HG03103 (cell line): ENCODE measurements around the gene FZD1.
"Not testable (repeated sequence)": the region's sequence is repeated elsewhere in the genome, so short reads cannot be mapped to it uniquely, and the experiment has no call there.

ENCODE experiments used
- ATAC-seq: cut with Tn5 transposase; IDR thresholded peaks from one replicate; pipeline ENCODE4 v1.9.1; 2021; ENCODE audit warnings: low read depth; ENCODE audit not compliant: unreplicated experiment

The FZD1 gene

DNA sequence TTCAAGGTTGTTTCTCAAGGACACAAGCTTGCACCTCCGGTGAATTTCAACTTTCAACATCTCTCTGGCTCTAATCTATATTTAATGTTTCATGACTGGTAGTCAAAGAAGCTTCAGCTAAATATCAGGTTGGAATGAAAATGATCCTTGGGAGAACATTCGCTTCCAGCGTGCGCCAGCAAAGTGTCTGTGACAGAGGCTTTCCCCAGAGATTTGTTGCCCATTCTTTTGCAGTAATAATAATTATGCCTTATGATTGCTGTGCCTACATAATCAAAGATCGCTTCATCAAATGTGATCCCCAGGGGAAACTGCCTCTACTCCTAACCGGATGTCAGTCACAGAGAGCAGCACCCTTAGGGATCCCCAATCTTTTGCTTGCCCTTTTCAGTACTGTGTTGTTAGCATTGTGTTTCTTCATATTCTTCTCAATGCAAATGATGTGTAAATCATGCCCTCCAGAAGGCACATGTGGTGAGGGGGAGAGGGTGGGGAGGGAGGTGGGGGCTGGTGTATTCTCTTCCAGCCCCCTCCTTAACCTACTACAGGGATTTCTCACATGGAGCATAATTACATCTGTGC is 30.5 kb downstream of the FZD1 start:
- no peak for ATAC-seq

DNA sequence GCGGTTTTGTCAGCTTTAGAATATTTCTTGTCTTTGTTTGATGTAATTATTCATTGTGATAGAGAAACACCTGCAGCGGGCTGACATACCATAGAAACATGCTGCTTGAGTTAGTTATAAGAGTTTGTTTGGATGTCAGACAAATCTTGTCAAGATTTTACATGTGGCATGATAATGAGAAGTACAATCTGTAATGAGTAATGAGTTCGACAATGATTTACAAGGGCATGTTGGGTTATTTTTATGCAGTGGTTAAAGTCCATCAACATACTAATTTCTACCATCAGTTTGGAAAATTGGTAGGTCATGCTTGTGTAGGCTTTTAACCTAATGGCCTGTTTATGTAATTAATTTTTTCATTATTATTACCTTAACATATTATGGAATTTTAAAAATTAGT is 31.3 kb downstream of the FZD1 start:
- no peak for ATAC-seq

DNA sequence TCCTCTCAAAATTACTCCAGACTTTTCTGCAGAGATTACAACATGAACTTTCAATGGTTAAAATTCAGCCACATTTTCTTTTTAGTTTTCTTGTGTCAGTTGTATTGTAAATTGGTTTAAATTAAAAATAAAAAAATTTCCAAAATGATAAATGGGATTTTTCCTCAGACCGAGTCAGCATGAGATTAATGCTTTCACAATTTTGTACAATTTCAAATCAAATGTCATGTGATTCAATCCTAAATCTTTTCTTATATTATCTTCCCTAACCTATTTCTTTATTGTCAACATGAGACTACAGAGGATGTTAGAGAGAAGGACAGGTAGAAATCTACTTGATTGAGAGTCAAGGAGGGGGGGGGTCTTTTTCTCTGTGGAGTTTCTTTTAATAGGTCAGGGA is 33.7 kb downstream of the FZD1 start:
- ATAC-seq: no peak

DNA sequence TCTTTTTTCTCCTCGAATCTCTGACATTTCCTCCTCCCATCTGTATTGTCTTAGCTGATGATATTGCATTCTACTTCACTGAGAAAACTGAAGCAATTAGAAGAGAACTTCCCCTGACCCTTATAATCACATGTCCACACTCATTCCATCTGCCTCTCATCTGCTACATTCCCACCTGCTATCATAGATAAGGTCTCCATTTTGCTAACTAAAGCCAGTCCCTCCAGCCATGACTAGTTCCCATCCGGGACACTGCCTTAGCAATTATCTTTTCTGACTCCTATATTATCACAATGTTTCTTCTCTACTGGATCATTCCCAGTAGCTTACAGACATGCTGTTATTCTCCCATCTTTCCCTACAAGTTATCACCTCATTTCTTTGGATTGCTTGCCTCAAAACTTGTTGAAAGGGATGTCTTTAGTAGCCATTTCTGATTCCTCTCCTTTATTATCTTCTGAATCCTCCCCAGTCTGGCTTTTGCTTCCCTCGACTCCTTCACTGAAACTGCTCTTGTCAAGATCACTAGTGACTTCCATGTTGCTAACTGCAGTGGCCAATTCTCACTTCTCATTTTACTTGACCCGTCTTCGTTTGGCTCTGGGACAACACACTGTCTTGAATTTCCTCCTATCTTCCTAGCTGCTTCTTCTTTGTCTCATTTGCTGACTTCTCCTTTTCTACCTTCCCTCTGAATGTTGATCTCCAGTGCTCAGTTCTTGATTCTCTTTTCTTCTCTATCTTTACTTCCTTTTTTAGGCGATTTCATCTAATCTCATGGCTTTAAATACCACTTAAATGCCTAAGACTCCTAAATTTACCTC is 35.9 kb downstream of the FZD1 start:
- no peak for ATAC-seq

DNA sequence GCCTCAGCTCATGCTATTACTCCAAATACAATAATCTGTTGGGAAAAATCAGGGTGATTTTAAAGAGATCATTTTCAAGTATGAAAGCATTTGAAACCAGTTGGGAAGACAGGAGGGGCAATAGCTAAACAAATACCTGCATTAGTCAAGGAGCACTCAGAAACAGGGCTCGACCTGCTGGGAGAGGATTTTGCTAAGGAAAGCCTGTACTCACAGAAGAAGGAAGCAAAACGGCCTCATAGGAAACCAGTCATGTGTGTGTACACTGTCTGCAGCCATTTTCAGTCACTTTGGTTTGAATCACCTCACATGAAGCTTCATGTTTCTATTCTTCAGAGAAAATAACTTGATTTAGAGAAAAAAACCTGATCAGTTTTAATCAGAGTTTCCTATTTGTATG is 38.6 kb downstream of the FZD1 start:
- ATAC-seq: no peak

DNA sequence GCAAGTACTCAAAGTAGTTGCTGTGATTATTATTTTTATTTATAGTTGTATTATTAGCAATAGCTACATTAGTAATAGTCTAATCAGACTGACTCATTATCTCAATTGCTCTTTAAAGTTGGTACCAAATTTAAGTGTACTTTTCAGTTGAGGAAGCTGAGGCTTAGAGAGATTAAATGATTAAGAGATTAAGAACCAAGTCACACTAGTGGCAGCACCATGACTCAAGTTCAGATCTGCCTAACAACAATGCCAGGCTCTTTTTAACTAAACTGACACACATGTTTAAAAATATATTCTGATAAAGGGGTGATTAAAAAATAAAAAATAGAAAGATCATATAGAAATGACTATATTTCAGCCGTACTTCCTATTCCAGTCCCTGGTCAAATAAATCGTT is 42.0 kb downstream of the FZD1 start:
- no peak for ATAC-seq

DNA sequence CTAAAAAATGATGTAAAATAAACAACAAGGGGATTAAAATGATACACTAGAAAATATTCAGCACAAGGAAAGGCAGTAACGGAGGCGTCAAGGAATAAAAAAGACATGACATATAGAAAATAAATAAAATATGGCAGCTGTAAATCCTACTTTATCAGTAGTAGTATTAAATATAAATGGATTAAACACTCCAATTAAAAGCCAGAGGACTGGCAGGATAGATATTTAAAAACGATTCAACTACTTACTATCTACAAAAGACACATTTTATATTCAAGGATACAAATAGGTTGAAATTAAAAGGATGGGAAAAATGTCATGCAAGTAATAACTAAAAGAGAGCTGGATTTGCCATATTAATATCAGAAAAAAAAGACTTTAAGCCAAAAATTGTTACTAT is 43.2 kb downstream of the FZD1 start:
- no peak for ATAC-seq

DNA sequence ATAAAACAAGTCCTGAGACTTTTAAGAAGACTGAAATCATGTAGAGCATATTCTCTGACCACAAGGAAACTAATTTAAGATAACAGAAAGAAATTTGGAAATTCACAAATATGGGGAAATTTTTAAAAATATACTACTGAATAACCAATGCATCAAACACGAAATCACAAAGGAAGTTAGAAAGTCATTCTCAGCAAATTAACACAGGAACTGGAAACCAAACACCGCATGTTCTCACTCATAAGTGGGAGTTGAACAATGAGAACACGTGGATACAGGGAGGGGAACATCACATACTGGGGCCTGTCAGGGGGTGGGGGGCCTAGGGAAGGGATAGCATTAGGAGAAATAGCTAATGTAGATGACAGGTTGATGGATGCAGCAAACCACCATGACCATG is 44.0 kb downstream of the FZD1 start:
- ATAC-seq: not testable (repeated sequence)

DNA sequence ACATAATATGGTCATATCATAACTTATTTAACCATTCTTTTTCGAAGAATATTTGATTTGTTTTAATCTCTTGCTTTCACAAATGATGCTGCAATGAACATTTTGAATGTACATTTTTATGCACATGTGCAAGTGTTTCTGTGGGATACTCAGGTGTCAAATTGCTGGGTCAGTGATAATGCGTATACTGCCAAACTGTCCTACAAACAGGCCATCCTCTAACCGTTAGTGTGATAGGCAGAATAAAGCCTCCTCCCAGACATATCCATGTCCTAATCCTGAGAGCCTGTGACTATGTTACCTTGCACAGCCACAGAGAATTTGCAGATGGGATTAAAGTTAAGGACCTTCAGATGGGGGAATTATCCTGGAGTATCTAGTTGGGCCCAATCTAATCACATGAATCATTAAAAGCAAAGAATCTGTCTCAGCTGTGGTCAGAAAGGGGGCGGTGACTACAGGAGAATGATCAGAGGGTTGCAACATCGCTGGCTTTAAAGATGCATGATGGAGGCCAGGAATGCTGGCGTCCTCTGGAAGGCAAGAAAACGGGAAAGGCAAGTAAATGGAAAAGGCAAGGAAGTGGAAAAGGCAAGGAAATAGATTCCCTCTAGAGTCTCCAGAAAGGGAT is 46.7 kb downstream of the FZD1 start:
- no peak for ATAC-seq

DNA sequence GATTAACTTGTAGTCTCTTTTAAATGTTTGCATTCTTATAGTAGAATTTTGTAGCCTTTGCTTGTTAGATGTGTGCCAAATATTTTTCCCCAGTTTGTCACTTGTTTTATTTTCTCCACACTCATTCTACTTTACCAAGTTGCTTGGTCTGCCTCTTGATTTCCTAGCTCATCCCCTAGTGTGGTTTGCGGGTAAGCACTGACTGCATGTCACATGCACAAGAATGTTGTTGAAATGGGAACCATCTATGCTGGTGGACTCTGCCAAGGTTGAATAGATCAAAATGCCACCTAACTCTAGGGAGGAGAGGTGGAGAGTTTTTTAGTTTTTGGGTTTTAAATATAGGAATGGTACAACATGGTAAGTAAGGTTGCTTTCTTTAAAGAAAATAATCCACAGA is 47.6 kb downstream of the FZD1 start:
- no peak for ATAC-seq

DNA sequence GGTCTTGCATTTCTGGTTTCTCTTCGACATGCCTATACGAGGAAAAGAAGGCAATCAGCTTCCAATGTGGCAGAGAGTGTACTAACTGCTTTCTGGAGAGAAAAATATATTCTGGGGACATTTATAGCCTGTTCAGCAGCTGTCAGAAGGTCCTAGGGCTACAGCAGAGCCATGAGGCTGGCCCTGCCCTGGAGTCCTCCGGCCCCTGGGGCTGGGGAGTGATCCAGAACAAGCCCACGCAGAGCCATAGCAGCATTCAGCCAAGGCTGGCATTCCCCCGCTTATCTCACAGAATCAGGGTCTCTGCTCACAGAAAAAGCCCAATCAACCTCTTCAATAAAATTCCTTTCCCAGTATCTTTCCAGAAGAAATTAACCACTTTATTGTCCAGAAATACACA is 48.9 kb downstream of the FZD1 start:
- no peak for ATAC-seq

DNA sequence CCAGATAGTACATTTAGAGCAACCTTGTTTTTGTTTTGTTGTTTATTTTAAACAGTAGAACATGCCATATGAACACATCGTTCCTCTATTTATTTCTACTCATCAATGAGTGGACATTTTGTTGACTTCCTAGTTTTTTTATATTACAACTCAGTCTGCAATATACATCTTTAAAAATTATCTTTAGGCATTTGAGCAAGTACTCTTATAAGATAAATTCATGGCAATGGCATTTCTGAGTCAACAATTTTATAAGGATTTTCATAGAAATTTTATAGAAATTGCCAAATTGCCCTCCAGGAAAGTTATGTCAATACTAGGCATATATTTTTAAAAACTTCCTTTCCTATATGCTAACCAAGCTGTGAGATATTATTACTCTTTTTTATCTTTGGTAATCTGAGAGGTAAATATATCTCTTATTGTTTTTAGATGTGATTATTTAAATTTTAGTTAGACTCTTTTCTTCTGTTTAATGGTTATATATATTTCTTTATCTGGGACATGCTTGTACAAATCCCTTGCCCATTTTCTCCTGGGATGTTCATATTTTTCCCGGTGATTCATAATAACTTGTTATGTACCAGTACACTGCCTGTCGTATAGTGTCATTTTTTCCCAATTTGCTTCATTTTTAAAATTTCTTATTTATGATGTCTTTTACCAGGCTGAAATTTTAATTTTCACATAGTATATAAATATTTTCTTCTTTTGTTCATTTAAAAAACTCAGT is 50.5 kb downstream of the FZD1 start:
- no peak for ATAC-seq

DNA sequence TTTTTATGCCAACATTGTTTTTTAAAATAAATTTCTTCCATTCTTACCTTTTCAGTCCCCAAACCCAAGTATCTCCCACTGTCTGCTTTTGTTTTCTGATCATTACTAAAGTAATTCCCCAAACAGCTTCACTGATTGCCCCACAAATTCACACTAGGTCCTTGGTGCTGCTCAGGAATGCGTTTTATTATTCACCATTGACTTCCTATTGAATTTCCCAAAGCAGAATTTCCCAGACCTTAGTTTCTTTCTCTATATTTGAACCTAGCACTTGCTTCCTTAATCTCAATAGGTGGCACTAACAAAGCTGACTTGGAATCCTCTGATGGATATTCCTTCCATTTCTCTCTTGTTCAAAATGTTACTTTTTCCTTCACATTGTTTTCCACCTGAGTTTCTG is 52.2 kb downstream of the FZD1 start:
- ATAC-seq: no peak

DNA sequence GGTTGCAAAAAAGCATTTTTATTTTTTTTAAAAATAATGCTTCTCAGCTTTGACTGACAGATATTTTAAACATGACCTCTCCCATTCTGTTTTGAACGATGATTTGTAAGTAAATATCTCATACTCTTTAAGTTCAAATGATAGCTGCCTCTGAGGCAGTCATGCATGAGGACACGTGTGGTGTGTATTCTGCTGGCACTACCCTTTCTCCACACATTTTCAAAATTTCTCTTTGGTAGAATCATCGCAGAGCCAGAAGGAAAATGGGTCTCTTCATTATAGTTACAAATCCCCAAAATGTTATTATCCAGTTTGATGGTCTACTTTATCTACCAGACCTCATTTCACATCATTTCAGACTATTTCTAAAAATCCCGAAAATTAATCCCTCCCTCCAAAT is 55.1 kb downstream of the FZD1 start:
- ATAC-seq: no peak

DNA sequence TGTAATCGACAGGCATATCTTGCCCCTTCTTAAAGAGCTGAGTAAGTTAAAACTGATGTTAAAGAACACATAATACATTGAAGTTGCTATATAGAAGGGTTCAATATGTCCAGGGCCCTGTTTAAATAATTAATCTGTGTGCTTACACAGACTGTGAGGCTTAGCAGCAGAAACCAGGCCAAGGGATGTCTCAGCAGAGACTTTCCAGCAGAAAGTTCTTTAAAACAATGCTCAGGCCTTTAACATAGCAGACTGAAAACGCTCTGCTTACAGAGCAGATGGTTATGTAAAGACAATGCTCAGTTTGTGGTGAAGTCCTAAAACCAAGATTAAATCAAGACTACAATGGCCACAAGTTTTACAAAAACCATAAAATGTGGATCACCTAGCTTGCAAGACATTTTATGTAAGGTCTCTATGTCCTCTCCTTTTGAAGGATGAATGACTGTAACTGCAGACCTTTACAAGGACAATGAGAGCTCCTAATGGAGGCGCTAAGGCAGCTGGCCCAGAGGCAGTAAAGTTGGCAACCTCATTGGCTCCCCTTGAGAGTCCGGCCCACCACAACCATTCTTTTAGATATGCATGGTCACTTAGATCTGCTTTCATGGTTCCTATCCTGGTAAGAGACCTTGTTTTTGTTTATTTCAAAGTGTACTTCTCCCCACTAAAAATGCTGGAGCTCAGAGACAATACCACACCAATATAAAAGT is 56.3 kb downstream of the FZD1 start:
- ATAC-seq: no peak
